TTC549 (cell line): ENCODE data around the gene DFFA.
"Not testable (repeated sequence)": the region's sequence is repeated elsewhere in the genome, so short reads cannot be mapped to it uniquely, and the experiment has no call there.

Experiments used
- FAIRE-seq: peaks from 2 replicates; lab custom pipeline; 2012; peaks lifted over from hg19 to GRCh38; lab: Jason Lieb, UNC

DFFA gene

GRCh38 chr1:10429868-10430215 lies 42.5 kb downstream of the DFFA start:
- FAIRE-seq, result no peak

- FAIRE-seq, result no peak
Measured at GRCh38 chr1:10428984-10429383, 43.3 kb downstream of the DFFA start.

- not testable (repeated sequence) for FAIRE-seq
Measured at GRCh38 chr1:10426535-10426848, 45.8 kb downstream of the DFFA start.

- not testable (repeated sequence) for FAIRE-seq
Measured at GRCh38 chr1:10425826-10426534, 46.3 kb downstream of the DFFA start.

GRCh38 chr1:10424651-10425050 lies 47.7 kb downstream of the DFFA start:
- no peak for FAIRE-seq

- FAIRE-seq, result no peak
Measured at GRCh38 chr1:10424034-10424433, 48.3 kb downstream of the DFFA start.

GRCh38 chr1:10421637-10422036 lies 50.7 kb downstream of the DFFA start:
- FAIRE-seq, result no peak

GRCh38 chr1:10419351-10419750 lies 53.0 kb downstream of the DFFA start:
- FAIRE-seq, result no peak

GRCh38 chr1:10418741-10419140 lies 53.6 kb downstream of the DFFA start:
- FAIRE-seq, result not testable (repeated sequence)

- not testable (repeated sequence) for FAIRE-seq
Measured at GRCh38 chr1:10415967-10416366, 56.4 kb downstream of the DFFA start.

GRCh38 chr1:10415211-10415930 lies 57.0 kb downstream of the DFFA start:
- no peak for FAIRE-seq

- no peak for FAIRE-seq
Measured at GRCh38 chr1:10407201-10407600, 65.1 kb downstream of the DFFA start.
